ENCODE data around the gene SOX30. TPM values are rescaled to one million over a fixed set of nuclear protein-coding genes. Genes with fewer than 3 reads are reported as not detected.
A peak's percentile ranks its signal among the peaks of the same experiment; 100 is the strongest.

SOX30 gene
- total RNA-seq, 3 donors from 2014 or later = 0.22 to 0.29 (median 0.29) TPM

- Histone ChIP-seq H3K4me1 (ENCODE audit: low read depth) (no peaks in the 10 kb centered on the region), H3K4me3 (no peak overlapping the region), H3K9me3 (no peaks in the 10 kb centered on the region), H3K36me3 (ENCODE audit: low read depth) (no peaks in the 10 kb centered on the region)
- intact Hi-C loops (cut with DNase I, micrococcal nuclease) = no loop called here
- ATAC-seq (peak; percentile 69), DNase-seq (peak in 2 of 3 donors; percentile 28 to 54)
- TF ChIP-seq, protein P1, sequence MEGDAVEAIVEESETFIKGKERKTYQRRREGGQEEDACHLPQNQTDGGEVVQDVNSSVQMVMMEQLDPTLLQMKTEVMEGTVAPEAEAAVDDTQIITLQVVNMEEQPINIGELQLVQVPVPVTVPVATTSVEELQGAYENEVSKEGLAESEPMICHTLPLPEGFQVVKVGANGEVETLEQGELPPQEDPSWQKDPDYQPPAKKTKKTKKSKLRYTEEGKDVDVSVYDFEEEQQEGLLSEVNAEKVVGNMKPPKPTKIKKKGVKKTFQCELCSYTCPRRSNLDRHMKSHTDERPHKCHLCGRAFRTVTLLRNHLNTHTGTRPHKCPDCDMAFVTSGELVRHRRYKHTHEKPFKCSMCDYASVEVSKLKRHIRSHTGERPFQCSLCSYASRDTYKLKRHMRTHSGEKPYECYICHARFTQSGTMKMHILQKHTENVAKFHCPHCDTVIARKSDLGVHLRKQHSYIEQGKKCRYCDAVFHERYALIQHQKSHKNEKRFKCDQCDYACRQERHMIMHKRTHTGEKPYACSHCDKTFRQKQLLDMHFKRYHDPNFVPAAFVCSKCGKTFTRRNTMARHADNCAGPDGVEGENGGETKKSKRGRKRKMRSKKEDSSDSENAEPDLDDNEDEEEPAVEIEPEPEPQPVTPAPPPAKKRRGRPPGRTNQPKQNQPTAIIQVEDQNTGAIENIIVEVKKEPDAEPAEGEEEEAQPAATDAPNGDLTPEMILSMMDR (IDR thresholded peaks at IDR 0.05) = no peak
These were observed 44.7 kb downstream of the SOX30 start for GRCh38 chr5:157607371-157608161.

GRCh38 chr5:157606046-157606445 lies 46.2 kb downstream of the SOX30 start:
- ATAC-seq (no peak), DNase-seq (no peak)
- TF ChIP-seq, protein P1 (IDR thresholded peaks at IDR 0.05) = no peak
- Histone ChIP-seq H3K9me3 (no peaks in the 10 kb centered on the region), H3K36me3 (ENCODE audit: low read depth) (no peaks in the 10 kb centered on the region), H3K4me1 (ENCODE audit: low read depth) (no peaks in the 10 kb centered on the region), H3K4me3 (no peak overlapping the region)
- intact Hi-C loops (cut with DNase I, micrococcal nuclease) = no loop called here

DNA sequence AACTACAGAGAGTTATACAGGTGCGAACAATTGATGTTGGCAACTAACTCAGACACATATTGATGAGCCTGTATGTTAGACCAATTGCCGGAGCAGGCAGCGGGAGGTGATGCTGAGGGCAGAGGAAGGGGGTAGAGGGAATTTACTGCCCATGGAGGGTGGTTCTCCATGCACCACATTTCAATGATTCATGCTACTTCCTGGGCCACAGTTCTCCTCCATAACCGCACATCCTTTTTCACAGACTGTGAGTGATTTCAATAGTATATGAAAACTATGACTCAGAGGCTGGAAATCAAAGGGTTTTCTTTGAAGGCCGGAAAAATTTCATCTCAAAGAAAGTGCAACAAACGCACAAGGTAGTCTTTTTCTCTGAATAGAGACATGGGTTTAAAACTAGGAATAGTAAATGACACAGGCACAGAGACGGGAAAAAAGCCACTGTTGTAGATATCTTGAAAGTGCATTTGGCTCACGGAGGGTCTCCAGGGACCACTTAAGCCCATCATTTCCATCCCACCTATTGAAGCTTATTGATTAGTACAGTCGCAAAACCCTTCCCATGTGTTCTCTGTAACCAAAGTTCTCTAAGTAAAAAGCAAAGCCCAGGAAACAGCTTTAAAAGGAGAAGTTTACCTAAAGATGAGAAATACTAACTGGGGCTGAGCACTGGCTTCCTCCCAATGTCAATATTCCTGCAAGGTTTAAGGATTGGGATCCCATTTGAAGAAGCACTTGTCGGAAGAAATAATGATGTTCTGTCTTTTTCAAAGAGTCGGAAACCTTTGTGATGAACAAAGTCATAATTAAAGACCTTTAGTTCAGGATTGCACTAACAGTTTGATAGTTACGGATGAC lies 48.7 kb downstream of the SOX30 start:
- Histone ChIP-seq H3K4me3 (no peak overlapping the region), H3K36me3 (ENCODE audit: low read depth) (no peaks in the 10 kb centered on the region), H3K4me1 (ENCODE audit: low read depth) (no peaks in the 10 kb centered on the region), H3K9me3 (no peaks in the 10 kb centered on the region)
- TF ChIP-seq, protein P1 (IDR thresholded peaks at IDR 0.05) = no peak
- peak; percentile 66 for ATAC-seq
- intact Hi-C loops (cut with DNase I, micrococcal nuclease) = no loop called here
- peak in 1 of 3 donors; percentile 41 for DNase-seq

GRCh38 chr5:157602505-157602904 lies 49.7 kb downstream of the SOX30 start:
- TF ChIP-seq, protein P1 (IDR thresholded peaks at IDR 0.05) = no peak
- intact Hi-C loops (cut with DNase I, micrococcal nuclease) = no loop called here

GRCh38 chr5:157600252-157600651 lies 52.0 kb downstream of the SOX30 start:
- no peak for ATAC-seq
- no peaks in the 10 kb centered on the region for H3K4me1 ChIP-seq (ENCODE audit: low read depth)
- TF ChIP-seq, protein P1 (IDR thresholded peaks at IDR 0.05) = no peak
- H3K36me3 ChIP-seq (ENCODE audit: low read depth) = no peaks in the 10 kb centered on the region
- DNase-seq = no peak
- H3K9me3 ChIP-seq = no peaks in the 10 kb centered on the region
- H3K4me3 ChIP-seq = no peak overlapping the region
- intact Hi-C loops (cut with DNase I, micrococcal nuclease) = no loop called here

More at GRCh38 chr5:157602505-157602904, 49.7 kb downstream of the SOX30 start:
- Histone ChIP-seq H3K36me3 (ENCODE audit: low read depth) (no peaks in the 10 kb centered on the region), H3K4me3 (no peak overlapping the region), H3K4me1 (ENCODE audit: low read depth) (no peaks in the 10 kb centered on the region), H3K9me3 (no peaks in the 10 kb centered on the region)
- DNase-seq (no peak), ATAC-seq (peak; percentile 67)

Data from mucosa of descending colon (tissue), 3 donors.